Right ventricle myocardium superior (tissue), 1 donor: ENCODE results near the gene IFI30. TPM values are rescaled to one million over a fixed set of nuclear protein-coding genes. Genes with fewer than 3 reads are reported as not detected.
A peak's percentile ranks its signal among the peaks of the same experiment; 100 is the strongest.
"Not testable (repeated sequence)": the region's sequence is repeated elsewhere in the genome, so short reads cannot be mapped to it uniquely, and the experiment has no call there.

ENCODE experiments used
- ATAC-seq: fragments of 200-7000 bp; cut with Tn5 transposase; one replicate; pipeline ENCODE4 v1.9.1; 2020; ENCODE audit warnings: mild to moderate bottlenecking; ENCODE audit not compliant: poor library complexity
- DNase-seq: peaks from one replicate; pipeline ENCODE4 v3.0.0-alpha.2; 2020
- intact Hi-C: fragments of 100-400 bp; cut with DNase I; formaldehyde crosslinking; loops from one replicate; pipeline ENCODE4 v1.11.2; 2022
- total RNA-seq: library from RNA; stranded (reverse); fragmentation: NEBNext Ultra II Directional; extraction: Animal tissue kit (Norgen Biotek cat#: 25700); gene quantifications from one replicate; pipeline ENCODE4 v1.2.1, GENCODE V29; 2021
- donor health status: DM: no; HTN: yes; CAD: no; lungs with severe emphysema.

IFI30 gene
- total RNA-seq, 1 donor from 2014 or later = 23.1 TPM

DNA sequence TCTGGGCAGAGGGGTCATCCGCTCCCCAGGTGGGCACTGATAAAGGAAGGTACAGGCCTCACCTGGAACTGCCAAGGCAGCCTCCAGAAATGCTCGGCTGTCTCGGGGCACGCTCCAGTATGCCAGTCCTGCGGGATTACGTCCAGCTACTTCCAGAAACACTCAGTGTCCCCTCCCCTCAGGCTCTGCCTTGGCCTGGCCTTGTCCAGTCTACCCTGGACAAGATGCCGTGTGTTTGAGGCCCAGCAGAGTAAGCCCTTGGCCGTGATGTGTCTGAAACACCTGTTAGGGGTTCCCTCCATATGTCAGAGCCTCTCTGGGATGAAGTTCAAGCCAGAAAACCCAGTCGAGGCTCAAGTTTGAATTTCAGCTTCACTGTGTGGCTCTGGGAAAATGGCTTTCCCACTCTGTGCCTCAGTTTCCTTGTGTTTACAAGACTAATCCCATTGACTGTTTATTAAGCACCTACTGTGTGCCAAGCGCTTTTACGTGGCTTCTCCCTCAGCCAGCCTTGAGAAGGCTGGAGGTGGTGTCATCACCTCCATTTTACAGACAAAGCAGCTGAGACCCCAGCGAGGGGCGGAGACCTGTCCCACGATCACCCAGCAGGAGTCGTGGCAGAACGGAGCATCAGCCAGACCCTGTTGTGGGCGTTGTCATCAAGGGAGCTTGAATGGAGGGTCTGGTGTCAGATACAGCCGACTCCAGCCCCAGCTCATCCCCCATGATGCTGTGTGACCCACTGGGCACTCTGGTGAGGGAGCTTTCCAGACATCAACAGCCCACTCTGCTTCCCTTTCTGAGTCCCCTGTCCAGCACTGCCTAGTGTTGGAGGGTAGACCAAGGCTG is 22.6 kb upstream of the IFI30 start:
- intact Hi-C loops = no loop called here
- DNase-seq = no peak

DNA sequence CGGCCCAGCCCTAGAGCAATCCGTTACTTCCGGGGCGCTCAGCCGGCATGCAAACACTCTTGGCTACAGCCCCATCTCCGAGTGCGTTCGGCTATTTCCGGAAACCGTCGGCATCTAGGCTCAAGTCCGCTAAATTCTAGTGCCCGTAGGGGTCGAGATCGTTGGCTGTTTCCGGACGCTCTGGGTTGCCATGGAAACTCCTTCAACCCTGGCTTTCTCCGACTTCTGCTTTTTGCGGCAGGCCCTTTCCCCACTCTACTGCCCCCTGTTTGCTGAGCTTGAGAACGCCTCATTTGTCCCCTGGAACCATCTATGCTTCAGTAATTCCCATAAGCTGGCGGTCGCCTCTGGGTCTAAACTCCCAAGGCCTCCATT is 21.2 kb upstream of the IFI30 start:
- intact Hi-C loops = no loop called here
- ATAC-seq = peak; percentile 79
- DNase-seq = peak; percentile 99

More for the DNA sequence above, 22.6 kb upstream of the IFI30 start:
- ATAC-seq = no peak

GRCh38 chr19:18152817-18153555 is 20.6 kb upstream of the IFI30 start, which contains the start of gene PIK3R2:
Gene PIK3R2 (plus strand): TSS chr19:18153163. CDS start chr19:18155880, 2,717 bp downstream.
- DNase-seq (peak; percentile 100), ATAC-seq (peak; percentile 92)
- intact Hi-C loops = no loop called here

DNA sequence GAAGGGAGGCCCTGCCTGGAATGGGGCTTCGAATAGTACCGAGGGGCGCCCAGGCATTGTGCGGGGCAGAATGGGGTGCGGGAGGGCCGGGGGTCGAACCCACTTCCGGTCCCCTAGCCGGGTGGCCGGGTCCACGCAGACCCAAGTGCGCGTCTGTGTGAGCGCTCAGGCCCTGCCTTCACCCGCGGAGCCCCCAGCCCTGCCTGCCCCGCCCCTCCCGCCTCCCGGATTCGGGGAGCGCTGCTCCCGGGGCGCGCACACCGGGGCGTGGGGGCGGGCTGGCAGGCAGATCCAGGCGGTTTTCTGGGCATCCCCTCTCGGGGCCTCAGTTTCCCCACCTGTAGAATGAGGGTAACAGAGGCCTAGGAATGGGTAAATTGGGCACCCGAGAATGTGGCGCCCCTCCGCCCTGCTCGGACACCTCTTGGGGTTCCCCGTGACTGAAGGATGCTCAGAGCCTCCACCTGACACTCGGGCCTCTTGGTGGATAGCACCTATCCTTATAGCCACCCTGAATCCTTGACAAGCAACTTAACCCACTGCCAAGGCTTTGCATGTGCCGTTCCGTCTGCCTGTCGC is 20.0 kb upstream of the IFI30 start:
- ATAC-seq = no peak
- intact Hi-C loops = no loop called here
- no peak for DNase-seq

DNA sequence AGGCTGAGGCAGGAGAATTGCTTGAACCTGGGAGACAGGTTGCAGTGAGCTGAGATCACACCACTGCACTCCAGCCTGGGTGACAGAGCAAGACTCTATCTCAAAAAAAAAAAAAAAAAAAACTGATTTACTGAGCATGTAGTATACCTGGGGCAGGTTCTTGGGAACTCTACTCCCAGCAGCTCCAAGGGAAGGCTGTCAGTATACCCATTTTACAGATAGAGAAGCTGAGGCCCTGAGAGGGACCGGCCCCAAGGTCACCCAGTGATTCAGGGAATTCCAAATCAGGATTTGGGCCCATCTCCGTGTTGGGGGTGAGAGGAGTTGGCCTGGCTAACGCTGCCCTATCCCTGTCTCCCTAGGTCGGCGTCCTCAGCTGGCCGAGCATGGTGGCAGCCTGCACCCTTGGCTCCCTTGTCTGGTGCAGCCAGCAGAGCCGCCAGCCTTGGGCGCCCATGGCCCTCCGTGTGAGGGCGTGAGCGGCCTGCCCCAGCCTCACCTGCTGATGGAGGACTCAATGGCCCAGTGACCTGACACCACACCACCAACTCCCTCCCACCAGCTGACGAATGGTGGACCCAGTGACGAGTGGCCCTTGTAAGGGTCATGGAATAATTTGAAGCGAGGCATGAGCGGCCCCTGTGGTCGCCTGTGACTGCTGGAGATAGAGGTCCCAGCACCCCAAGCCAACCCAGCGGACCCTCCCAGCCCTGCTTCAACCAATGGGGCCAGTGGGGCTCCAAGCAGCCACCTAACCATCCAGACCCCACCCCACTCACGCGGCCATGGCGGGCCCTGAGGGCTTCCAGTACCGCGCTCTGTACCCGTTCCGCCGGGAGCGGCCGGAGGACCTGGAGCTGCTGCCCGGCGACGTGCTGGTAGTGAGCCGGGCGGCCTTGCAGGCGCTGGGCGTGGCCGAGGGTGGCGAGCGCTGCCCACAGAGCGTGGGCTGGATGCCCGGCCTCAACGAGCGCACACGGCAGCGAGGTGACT is 18.2 kb upstream of the IFI30 start:
- ATAC-seq (no peak), DNase-seq (no peak)
- intact Hi-C loops = no loop called here

GRCh38 chr19:18156268-18156667 is 17.3 kb upstream of the IFI30 start:
- no peak for ATAC-seq
- no peak for DNase-seq
- intact Hi-C loops = no loop called here

DNA sequence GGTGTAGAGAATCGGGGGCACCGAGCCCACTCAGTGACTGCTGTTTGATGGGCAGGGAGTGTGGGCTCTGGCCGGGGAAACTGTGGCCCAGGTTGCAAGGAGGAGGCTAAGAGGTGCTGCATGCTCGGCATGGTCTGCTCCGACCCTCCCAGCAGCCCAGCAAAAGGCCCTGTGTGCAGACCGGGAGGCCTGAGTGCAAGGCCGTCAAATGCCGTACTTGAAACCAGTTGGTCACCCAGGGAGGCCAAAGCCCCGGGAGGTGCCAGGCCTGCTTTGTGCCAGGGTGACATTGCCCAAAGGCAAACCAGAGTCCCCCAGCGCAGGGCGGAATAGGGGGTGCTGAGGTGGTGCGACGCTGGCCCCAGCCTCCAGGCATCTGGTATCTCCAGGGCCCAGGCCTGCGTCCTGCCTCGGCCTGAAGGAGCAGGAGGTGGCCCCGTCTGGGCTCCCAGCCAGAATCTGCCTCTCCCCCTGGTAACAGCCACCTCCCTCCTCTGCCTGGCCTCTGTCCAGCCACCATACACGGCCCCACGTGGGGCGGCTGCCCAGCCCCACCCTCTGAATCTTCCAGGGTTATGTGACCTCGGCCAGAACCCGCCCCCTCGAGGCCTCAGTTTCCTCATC is 16.7 kb upstream of the IFI30 start:
- ATAC-seq = peak; percentile 21
- intact Hi-C loops = no loop called here

GRCh38 chr19:18157465-18158063 is 16.0 kb upstream of the IFI30 start:
- intact Hi-C loops = no loop called here
- ATAC-seq = no peak
- DNase-seq = no peak

More for the DNA sequence above, 16.7 kb upstream of the IFI30 start:
- DNase-seq = peak; percentile 91

GRCh38 chr19:18158467-18158866 is 15.1 kb upstream of the IFI30 start:
- ATAC-seq (no peak), DNase-seq (no peak)
- intact Hi-C loops = no loop called here

DNA sequence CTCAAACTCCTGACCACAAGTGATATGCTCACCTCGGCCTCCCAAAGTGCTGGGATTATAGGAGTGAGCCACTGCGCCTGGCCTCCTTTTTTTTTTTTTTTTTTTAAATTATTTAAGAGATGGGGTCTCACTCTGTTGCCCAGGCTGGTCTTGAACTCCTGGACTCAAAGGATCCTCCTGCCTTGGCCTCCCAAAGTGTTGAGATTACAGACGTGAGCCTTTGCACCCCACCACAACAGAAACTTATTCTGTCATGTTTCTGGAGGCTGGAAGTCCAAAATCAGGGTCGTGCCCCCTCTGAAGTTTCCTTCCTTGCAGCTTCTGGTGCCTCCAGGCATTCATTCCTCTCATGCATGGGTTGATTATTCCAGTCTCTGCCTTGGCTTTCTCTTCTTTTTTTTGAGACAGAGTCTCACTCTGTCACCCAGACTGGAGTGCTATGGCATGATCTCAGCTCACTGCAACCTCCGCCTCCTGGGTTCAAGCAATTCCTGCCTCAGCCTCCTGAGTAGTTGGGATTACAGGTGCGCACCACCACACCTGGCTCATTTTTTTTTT is 14.5 kb upstream of the IFI30 start:
- intact Hi-C loops, ATAC-seq: not testable (repeated sequence)

GRCh38 chr19:18159810-18160209 is 13.8 kb upstream of the IFI30 start:
- intact Hi-C loops = no loop called here
- ATAC-seq = no peak

More for the DNA sequence above, 14.5 kb upstream of the IFI30 start:
- not testable (repeated sequence) for DNase-seq

DNA sequence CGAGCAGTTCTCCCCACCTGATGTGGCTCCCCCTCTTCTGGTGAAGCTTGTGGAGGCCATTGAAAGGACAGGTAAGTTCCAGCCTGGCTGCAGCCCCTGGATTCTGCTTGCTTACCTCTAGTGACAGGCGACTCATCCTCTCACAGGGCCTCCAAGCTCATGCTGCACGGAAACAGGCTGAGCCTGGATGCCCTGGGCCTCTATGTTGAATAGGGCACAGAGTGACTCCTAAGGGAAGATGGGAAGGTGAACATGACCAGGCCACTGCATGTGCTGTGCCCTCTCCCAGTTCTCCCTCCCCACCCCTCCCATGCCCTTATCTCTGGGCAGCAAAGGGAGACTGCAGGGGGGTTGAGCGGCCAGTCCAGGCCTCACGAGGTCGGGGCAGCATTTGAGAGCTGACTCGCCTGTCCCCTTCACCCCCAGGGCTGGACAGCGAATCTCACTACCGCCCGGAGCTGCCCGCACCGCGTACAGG is 13.1 kb upstream of the IFI30 start:
- DNase-seq (no peak), ATAC-seq (peak; percentile 43)
- intact Hi-C loops = no loop called here

More at GRCh38 chr19:18159810-18160209, 13.8 kb upstream of the IFI30 start:
- no peak for DNase-seq

- DNase-seq (peak; percentile 87), ATAC-seq (peak; percentile 83)
- intact Hi-C loops = no loop called here
These were observed 12.5 kb upstream of the IFI30 start for GRCh38 chr19:18160971-18161635.

DNA sequence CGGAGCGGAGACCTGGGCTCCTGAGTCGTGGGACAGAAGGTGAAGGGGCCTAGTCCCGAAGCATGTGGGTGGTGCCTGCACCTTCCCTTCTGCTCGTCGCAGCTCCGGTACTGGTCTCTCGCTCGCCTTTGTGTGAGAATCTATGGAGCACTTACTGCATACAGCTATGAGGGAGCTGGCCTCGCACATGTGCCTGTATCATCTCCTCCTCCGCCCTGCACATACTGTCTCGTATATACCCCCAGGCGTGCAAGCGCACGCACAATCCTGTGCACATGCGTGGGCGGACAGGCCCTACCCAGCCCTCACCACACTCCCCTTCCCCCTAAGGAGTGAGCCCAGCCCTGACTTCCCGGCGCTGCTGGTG is 12.0 kb upstream of the IFI30 start:
- intact Hi-C loops = no loop called here
- DNase-seq = no peak
- no peak for ATAC-seq

- intact Hi-C loops = no loop called here
- ATAC-seq (no peak), DNase-seq (no peak)
These were observed 9.5 kb upstream of the IFI30 start for GRCh38 chr19:18164072-18164471.

GRCh38 chr19:18165794-18166544 is 7.6 kb upstream of the IFI30 start:
- ATAC-seq (no peak), DNase-seq (no peak)
- intact Hi-C loops = loop anchor here (5.0 kb wide), 1 partner anchor 54 kb away; no protein-coding TSS in a partner anchor
